ENCODE results near the gene DDX54.
"Not testable (repeated sequence)": the region's sequence is repeated elsewhere in the genome, so short reads cannot be mapped to it uniquely, and the experiment has no call there.

DDX54 gene

DNA sequence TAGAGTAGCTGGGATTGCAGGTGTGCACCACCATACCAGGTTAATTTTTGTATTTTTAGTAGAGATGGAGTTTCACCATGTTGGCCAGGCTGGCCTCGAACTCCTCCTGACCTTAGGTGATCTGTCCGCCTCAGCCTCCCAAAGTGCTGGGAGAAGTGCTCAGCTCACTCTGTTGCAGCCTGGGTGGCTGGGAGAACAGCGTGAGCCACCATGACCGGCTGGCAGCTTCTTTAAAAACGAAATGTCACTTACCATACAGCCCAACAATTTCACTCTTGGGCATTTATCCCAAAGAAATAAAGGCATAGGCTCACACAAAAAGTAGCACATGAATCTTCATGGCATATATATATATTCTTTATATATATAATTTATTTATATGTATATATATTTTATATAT is 40.5 kb downstream of the DDX54 start:
- TF ChIP-seq, protein P1, sequence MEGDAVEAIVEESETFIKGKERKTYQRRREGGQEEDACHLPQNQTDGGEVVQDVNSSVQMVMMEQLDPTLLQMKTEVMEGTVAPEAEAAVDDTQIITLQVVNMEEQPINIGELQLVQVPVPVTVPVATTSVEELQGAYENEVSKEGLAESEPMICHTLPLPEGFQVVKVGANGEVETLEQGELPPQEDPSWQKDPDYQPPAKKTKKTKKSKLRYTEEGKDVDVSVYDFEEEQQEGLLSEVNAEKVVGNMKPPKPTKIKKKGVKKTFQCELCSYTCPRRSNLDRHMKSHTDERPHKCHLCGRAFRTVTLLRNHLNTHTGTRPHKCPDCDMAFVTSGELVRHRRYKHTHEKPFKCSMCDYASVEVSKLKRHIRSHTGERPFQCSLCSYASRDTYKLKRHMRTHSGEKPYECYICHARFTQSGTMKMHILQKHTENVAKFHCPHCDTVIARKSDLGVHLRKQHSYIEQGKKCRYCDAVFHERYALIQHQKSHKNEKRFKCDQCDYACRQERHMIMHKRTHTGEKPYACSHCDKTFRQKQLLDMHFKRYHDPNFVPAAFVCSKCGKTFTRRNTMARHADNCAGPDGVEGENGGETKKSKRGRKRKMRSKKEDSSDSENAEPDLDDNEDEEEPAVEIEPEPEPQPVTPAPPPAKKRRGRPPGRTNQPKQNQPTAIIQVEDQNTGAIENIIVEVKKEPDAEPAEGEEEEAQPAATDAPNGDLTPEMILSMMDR (IDR thresholded peaks at IDR 0.05; ENCODE audit: low read depth, low read length), result no peak
- H3K4me3 ChIP-seq (ENCODE audit: low read depth, low read length), result no peak overlapping the region

DNA sequence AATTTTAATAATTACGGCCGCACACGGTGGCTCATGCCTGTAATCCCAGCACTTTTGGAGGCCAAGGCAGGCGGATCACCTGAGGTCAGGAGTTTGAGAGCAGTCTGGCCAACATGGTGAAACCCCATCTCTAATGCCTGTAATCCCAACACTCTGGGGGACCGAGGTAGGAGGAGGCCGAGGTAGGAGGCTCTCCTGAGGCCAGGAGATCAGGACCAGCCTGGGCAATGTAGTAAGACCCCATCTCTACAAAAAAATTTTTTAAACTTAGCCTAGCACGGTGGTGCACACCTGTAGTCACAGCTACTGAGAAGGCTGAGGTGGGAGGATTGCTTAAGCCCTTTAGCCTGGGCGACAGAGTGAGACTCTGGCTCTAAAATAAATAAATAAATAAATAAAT is 41.3 kb downstream of the DDX54 start:
- no peak overlapping the region for H3K4me3 ChIP-seq (ENCODE audit: low read depth, low read length)
- TF ChIP-seq, protein P1 (IDR thresholded peaks at IDR 0.05; ENCODE audit: low read depth, low read length), result no peak

DNA sequence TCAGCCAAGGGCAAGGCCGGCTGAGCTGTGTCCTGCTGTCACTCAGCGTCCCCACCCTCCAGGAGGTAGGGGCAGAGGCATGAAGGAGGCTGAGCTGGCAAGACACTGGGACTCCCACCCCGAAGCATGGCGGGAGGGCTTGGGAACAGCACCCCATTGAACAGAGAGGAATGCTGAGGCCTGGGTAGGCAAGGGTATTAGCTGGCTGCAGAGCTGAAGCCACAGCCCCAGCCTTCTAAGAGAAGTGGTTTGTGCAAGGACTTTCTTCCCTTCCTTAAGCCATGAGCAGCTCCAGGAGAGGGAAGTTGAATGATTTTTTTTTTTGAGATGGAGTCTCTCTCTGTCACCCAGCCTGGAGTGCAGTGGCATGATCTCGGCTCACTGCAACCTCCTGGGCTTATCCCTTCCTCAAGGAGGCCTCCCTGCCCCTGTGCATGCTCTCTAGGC is 42.4 kb downstream of the DDX54 start:
- H3K4me3 ChIP-seq (ENCODE audit: low read depth, low read length), result no peak overlapping the region
- TF ChIP-seq, protein P1 (IDR thresholded peaks at IDR 0.05; ENCODE audit: low read depth, low read length), result no peak

DNA sequence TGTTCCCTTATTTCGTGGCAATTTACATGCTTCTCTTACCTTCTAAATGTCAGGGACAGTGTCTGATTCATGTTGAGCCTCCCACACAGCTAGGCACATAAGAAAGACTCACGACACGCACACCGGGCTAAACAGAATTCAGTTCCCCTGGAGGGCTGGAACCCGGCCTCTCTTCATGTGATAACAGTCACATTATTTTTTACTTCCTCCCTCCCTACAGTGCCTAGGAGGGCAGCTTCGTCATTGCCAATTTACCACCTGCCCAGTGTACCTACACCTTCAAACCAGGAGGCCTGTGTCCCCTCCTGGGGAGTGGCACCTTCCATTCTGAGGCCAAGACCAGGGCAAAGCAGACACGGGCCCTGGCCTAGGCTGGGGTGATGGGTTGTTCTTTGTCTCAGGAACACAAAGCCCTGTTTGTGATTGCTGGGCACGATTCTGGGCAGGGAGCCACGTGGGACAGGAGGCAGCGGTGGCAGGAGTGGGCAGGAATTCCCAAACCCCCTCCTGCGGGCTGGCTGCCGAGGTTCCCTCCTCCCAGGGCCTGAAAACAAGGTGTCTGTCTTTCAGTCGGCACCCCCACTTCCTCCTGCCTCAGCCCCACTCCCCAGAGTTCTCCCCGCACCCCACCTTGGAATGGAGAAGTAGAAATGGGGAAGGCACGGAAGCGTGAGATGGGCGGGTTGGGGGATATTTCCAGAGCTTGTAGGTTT is 42.9 kb downstream of the DDX54 start:
- H3K4me3 ChIP-seq (ENCODE audit: low read depth, low read length), result no peak overlapping the region
- TF ChIP-seq, protein P1 (IDR thresholded peaks at IDR 0.05; ENCODE audit: low read depth, low read length), result no peak

DNA sequence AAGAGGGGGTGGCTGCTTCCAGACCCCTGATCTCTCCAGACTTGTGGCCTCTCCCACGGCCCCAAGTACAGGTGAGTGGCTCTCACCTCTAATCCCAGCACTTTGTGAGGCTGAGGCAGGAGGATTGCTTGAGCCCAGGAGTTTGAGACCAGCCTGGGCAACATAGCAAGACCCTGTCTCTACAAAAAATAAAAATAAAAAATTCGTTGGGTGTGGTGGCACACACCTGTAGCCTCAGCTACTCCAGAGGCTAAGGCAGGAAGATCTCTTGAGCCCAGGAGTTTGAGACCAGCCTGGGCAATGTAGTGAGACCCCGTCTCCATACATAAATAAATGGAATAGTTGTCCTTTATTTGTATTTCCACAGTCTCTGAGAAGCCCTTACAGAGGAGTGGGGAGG is 43.6 kb downstream of the DDX54 start:
- not testable (repeated sequence) for H3K4me3 ChIP-seq (ENCODE audit: low read depth, low read length)

DNA sequence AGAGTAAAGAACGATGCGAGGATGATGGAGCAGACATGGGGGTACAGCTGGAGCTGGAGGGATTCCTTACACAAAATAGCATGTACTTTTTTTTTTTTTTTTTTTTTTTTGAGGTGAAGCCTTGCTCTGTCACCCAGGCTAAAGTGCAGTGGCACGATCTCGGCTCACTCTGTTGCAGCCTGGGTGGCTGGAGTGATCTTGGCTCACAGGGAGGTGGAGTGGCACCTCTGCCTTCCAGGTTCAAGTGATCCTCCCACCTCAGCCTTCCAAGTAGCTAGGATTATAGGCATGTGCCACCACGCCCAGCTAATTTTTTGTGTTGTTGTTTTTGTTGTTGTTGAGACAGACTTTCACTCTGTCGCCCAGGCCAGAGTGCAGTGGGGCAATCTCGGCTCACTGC is 44.6 kb downstream of the DDX54 start:
- TF ChIP-seq, protein P1 (IDR thresholded peaks at IDR 0.05; ENCODE audit: low read depth, low read length), result no peak
- H3K4me3 ChIP-seq (ENCODE audit: low read depth, low read length), result no peak overlapping the region

DNA sequence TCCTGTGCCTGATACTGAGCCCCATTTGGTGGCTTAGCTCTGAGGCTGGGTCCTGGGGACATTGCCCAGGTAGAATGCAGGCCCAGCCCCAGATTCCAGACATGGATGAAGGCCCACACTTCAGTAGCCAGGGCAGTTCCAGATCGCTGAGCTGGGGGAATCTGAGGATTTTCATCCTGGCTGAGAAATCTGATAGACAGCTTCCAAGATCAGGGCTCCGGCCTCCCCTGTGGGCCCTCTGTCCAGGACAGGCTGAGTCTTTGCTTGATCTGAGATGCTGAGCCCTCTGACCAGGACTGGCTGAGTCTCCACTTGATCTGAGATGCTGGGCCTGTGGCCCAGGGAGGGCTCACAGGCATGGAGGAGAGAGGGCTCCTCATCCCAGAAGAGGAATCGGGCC is 46.5 kb downstream of the DDX54 start:
- TF ChIP-seq, protein P1 (IDR thresholded peaks at IDR 0.05; ENCODE audit: low read depth, low read length), result no peak
- no peak overlapping the region for H3K4me3 ChIP-seq (ENCODE audit: low read depth, low read length)
